SK-N-SH (cell line): ENCODE data around the gene NAT8L.

Experiments used
- CHD2 ChIP-seq: fragments of 150-350 bp; IDR thresholded peaks from 2 replicates; pipeline ENCODE4 v1.6.1; 2018; ENCODE audit warnings: low read length; ENCODE audit not compliant: partially characterized antibody
- FOXJ3 ChIP-seq: sonication (generic); formaldehyde crosslinking; IDR thresholded peaks from 2 replicates; pipeline ENCODE4 v1.5.1; 2020; ENCODE audit warnings: mild to moderate bottlenecking, missing genetic modification reagents
- GATA2 ChIP-seq: sonication (generic); formaldehyde crosslinking; IDR thresholded peaks from 2 replicates; pipeline ENCODE4 v1.5.0; 2020; ENCODE audit warnings: mild to moderate bottlenecking, missing genetic modification reagents
- MEF2A ChIP-seq: IDR thresholded peaks from 2 replicates; pipeline ENCODE4 v1.4.0; 2012; ENCODE audit warnings: low read depth, borderline replicate concordance
- POLR2AphosphoS5 ChIP-seq: IDR thresholded peaks from 2 replicates; pipeline ENCODE4 v1.6.1; 2012; ENCODE audit warnings: low read depth, low read length
- RAD21 ChIP-seq: IDR thresholded peaks from 2 replicates; pipeline ENCODE4 v1.6.1; 2012; ENCODE audit warnings: mild to moderate bottlenecking, low read length
- RFX5 ChIP-seq: IDR thresholded peaks from 2 replicates; pipeline ENCODE4 v1.6.1; 2012; ENCODE audit warnings: mild to moderate bottlenecking, improper control_type of control experiment, low read length
- TCF12 ChIP-seq: IDR thresholded peaks from 2 replicates; pipeline ENCODE4 v1.4.0; 2012
- YY1 ChIP-seq: IDR thresholded peaks from 2 replicates; pipeline ENCODE4 v1.4.0; 2012; ENCODE audit warnings: low read depth, mild to moderate bottlenecking
- TF ChIP-seq, protein P1 (sequence below): IDR thresholded peaks from 2 replicates; pipeline ENCODE4 v1.4.0; 2012; ENCODE audit warnings: low read depth, borderline replicate concordance
- TF ChIP-seq, protein P2 (sequence below): fragments of 200-600 bp; sonication (generic); IDR thresholded peaks from 2 replicates; pipeline ENCODE4 v1.6.1; 2017; ENCODE audit warnings: antibody characterized with exemption, mild to moderate bottlenecking, moderate library complexity
- TF ChIP-seq, protein P3 (sequence below): IDR thresholded peaks from 2 replicates; pipeline ENCODE4 v1.6.1; 2012; ENCODE audit warnings: mild to moderate bottlenecking, low read depth, low read length, moderate library complexity
- TF ChIP-seq, protein P4 (sequence below): IDR thresholded peaks from 2 replicates; pipeline ENCODE4 v1.4.0; 2012; ENCODE audit warnings: low read depth

DNA sequence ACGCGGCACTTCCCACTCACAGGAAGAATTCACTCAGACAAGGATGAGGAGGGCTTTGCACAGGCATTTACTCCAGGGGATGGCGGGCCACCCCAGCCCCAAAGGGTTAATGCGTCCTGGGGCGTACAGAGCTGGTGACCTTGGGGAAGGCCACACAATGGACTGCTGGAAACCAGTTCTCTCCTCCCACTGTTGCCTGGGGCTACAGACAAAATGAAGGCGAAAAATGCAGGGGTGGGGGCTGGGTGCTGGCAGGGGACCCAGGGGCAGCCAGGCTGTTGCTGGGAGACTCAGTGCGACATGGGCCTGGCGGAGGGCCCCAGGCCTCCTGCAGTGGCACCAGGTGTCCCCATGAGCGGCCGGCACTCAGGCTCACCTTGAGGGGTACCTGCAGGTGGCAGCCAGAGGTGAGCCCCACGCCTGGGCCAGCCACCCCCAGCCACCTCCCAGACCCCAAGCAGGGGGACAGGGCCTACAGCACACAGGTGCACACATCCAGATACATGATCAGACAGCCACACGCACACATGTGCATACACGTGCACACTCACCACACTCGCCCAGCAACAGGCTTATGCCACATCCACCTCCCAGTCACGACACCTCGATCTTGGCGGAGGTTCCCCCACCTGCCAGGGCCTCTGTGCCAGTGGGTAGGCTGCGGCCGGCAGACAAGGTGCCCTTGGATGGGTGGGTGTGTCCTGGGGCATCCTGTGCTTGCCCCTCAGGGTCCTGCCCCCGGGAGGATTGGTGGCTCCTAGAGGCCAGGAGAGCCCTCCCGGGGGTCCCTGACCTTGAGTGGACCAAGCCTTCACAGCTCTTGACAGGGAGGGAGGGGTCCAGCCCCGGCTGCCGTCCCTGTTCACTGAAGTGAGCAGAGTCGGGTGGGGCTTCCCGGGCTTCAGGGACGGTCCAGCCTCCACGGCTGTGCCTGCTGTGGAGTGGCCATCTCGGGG lies 13.1 kb downstream of the NAT8L start:
- TF ChIP-seq, protein P1, sequence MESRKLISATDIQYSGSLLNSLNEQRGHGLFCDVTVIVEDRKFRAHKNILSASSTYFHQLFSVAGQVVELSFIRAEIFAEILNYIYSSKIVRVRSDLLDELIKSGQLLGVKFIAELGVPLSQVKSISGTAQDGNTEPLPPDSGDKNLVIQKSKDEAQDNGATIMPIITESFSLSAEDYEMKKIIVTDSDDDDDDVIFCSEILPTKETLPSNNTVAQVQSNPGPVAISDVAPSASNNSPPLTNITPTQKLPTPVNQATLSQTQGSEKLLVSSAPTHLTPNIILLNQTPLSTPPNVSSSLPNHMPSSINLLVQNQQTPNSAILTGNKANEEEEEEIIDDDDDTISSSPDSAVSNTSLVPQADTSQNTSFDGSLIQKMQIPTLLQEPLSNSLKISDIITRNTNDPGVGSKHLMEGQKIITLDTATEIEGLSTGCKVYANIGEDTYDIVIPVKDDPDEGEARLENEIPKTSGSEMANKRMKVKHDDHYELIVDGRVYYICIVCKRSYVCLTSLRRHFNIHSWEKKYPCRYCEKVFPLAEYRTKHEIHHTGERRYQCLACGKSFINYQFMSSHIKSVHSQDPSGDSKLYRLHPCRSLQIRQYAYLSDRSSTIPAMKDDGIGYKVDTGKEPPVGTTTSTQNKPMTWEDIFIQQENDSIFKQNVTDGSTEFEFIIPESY: no peak
- TF ChIP-seq, protein P2, sequence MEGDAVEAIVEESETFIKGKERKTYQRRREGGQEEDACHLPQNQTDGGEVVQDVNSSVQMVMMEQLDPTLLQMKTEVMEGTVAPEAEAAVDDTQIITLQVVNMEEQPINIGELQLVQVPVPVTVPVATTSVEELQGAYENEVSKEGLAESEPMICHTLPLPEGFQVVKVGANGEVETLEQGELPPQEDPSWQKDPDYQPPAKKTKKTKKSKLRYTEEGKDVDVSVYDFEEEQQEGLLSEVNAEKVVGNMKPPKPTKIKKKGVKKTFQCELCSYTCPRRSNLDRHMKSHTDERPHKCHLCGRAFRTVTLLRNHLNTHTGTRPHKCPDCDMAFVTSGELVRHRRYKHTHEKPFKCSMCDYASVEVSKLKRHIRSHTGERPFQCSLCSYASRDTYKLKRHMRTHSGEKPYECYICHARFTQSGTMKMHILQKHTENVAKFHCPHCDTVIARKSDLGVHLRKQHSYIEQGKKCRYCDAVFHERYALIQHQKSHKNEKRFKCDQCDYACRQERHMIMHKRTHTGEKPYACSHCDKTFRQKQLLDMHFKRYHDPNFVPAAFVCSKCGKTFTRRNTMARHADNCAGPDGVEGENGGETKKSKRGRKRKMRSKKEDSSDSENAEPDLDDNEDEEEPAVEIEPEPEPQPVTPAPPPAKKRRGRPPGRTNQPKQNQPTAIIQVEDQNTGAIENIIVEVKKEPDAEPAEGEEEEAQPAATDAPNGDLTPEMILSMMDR: no peak
- TF ChIP-seq CHD2 (no peak), GATA2 (CRISPR knock-in tag) (no peak), POLR2AphosphoS5 (no peak), RAD21 (no peak), MEF2A (no peak), TCF12 (no peak), FOXJ3 (CRISPR knock-in tag) (no peak), RFX5 (no peak), YY1 (no peak)
- TF ChIP-seq, protein P3, sequence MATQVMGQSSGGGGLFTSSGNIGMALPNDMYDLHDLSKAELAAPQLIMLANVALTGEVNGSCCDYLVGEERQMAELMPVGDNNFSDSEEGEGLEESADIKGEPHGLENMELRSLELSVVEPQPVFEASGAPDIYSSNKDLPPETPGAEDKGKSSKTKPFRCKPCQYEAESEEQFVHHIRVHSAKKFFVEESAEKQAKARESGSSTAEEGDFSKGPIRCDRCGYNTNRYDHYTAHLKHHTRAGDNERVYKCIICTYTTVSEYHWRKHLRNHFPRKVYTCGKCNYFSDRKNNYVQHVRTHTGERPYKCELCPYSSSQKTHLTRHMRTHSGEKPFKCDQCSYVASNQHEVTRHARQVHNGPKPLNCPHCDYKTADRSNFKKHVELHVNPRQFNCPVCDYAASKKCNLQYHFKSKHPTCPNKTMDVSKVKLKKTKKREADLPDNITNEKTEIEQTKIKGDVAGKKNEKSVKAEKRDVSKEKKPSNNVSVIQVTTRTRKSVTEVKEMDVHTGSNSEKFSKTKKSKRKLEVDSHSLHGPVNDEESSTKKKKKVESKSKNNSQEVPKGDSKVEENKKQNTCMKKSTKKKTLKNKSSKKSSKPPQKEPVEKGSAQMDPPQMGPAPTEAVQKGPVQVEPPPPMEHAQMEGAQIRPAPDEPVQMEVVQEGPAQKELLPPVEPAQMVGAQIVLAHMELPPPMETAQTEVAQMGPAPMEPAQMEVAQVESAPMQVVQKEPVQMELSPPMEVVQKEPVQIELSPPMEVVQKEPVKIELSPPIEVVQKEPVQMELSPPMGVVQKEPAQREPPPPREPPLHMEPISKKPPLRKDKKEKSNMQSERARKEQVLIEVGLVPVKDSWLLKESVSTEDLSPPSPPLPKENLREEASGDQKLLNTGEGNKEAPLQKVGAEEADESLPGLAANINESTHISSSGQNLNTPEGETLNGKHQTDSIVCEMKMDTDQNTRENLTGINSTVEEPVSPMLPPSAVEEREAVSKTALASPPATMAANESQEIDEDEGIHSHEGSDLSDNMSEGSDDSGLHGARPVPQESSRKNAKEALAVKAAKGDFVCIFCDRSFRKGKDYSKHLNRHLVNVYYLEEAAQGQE: no peak
- TF ChIP-seq, protein P4, sequence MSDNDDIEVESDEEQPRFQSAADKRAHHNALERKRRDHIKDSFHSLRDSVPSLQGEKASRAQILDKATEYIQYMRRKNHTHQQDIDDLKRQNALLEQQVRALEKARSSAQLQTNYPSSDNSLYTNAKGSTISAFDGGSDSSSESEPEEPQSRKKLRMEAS: no peak
